ENCODE measurements around the gene DHX30. TPM values are rescaled to one million over a fixed set of nuclear protein-coding genes. Genes with fewer than 3 reads are reported as not detected.
A peak's percentile ranks its signal among the peaks of the same experiment; 100 is the strongest.
"Not testable (repeated sequence)": the region's sequence is repeated elsewhere in the genome, so short reads cannot be mapped to it uniquely, and the experiment has no call there.

DHX30 gene, protein sequence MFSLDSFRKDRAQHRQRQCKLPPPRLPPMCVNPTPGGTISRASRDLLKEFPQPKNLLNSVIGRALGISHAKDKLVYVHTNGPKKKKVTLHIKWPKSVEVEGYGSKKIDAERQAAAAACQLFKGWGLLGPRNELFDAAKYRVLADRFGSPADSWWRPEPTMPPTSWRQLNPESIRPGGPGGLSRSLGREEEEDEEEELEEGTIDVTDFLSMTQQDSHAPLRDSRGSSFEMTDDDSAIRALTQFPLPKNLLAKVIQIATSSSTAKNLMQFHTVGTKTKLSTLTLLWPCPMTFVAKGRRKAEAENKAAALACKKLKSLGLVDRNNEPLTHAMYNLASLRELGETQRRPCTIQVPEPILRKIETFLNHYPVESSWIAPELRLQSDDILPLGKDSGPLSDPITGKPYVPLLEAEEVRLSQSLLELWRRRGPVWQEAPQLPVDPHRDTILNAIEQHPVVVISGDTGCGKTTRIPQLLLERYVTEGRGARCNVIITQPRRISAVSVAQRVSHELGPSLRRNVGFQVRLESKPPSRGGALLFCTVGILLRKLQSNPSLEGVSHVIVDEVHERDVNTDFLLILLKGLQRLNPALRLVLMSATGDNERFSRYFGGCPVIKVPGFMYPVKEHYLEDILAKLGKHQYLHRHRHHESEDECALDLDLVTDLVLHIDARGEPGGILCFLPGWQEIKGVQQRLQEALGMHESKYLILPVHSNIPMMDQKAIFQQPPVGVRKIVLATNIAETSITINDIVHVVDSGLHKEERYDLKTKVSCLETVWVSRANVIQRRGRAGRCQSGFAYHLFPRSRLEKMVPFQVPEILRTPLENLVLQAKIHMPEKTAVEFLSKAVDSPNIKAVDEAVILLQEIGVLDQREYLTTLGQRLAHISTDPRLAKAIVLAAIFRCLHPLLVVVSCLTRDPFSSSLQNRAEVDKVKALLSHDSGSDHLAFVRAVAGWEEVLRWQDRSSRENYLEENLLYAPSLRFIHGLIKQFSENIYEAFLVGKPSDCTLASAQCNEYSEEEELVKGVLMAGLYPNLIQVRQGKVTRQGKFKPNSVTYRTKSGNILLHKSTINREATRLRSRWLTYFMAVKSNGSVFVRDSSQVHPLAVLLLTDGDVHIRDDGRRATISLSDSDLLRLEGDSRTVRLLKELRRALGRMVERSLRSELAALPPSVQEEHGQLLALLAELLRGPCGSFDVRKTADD
- total RNA-seq (43.1 and 47.1 TPM in 2 replicates), polyA plus RNA-seq (27.4 and 38.8 TPM in 2 replicates), polyA minus RNA-seq (ENCODE audit: low replicate concordance) (63.1 and 104 TPM in 2 replicates)
- polyA plus RNA-seq (2012) = 28.3 and 42.5 TPM in 2 replicates

DNA sequence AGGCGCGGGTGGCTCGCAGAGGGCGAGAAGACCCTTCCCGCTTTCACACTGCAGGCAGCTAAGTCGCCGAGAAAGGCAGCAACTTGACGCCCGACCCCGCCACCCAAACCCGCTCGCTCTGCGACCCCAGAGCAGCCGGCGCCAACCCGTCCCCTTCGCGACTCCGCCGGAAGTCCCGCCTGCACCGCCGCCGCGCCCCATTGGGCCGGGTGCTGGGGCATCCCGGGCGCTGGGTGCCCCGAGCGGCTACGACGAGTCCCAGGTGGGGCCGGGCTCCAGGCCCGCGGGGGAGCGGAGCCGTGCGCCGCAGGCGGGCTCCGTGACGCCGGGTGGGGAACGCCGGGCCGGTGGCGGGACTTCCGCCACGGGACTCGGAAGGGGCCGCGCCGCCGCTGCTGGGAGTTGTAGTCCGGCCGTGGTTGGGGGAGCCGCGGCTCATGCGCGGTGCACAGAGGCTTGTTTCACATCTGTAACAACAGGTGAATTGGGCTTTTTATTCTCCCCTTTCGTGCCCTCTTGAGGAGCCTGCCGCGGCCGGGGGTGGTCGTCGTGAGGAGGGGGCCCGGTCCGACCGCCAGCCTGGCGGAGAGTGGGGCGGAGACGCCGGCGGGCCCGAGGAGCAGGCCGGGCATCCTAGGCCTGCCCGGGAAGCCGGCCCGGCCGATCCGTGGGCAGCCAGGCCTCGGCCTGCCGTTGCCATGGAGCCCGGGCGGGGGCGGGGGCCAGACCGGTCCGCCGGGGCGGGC lies at the start of gene DHX30:
Gene DHX30 (plus strand): TSS at position 405 of the 746 bp plus-strand sequence. CDS start 7,546 bp downstream, outside the sequence.
- H3K4me1 ChIP-seq (ENCODE audit: control insufficient read depth, extremely low read depth, insufficient read depth, low read length) = no peaks in the 10 kb centered on the region
- no peaks in the 10 kb centered on the region for H3K27me3 ChIP-seq (ENCODE audit: control insufficient read depth, insufficient read depth, low read length)
- H3K4me2 ChIP-seq (ENCODE audit: extremely low read depth, insufficient read depth, low read length) = peak within 1 kb of the TSS; percentile 91
- H4K20me1 ChIP-seq (ENCODE audit: control insufficient read depth, extremely low read depth, insufficient read depth, low read length) = no peaks in the 10 kb centered on the region
- DNase-seq (ENCODE audit: low read depth in 2 of 2) = peak; percentile 86 to 87
- TF ChIP-seq EZH2 (IDR thresholded peaks at IDR 0.05; ENCODE audit: low read length, missing control alignments) = no peak
- TF ChIP-seq, protein P1, sequence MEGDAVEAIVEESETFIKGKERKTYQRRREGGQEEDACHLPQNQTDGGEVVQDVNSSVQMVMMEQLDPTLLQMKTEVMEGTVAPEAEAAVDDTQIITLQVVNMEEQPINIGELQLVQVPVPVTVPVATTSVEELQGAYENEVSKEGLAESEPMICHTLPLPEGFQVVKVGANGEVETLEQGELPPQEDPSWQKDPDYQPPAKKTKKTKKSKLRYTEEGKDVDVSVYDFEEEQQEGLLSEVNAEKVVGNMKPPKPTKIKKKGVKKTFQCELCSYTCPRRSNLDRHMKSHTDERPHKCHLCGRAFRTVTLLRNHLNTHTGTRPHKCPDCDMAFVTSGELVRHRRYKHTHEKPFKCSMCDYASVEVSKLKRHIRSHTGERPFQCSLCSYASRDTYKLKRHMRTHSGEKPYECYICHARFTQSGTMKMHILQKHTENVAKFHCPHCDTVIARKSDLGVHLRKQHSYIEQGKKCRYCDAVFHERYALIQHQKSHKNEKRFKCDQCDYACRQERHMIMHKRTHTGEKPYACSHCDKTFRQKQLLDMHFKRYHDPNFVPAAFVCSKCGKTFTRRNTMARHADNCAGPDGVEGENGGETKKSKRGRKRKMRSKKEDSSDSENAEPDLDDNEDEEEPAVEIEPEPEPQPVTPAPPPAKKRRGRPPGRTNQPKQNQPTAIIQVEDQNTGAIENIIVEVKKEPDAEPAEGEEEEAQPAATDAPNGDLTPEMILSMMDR (conservative IDR thresholded peaks at IDR 0.05 in 1 of 2, IDR thresholded peaks at IDR 0.05 in 1 of 2; ENCODE audit: low read depth in 1 of 2, low read length in 2 of 2) = no peak
- peaks cover 17% of the 10 kb centered on the region for H3K79me2 ChIP-seq (ENCODE audit: control insufficient read depth, insufficient read depth, low read length)
- peak within 1 kb of the TSS; percentile 59 to 74 (median 72) for H3K4me3 ChIP-seq (replicated peaks in 1 of 4; ENCODE audit: control extremely low read depth in 1 of 4, insufficient read depth in 1 of 4, low read depth in 3 of 4, low read length in 4 of 4)
- peak within 1 kb of the TSS; percentile 72 for H2AFZ ChIP-seq (ENCODE audit: low read length)
- H3K27ac ChIP-seq (ENCODE audit: insufficient read depth, low read length) = peak within 1 kb of the TSS; percentile 71
- peak within 1 kb of the TSS; percentile 63 for H3K9ac ChIP-seq (ENCODE audit: insufficient read depth, low read length)
- H3K36me3 ChIP-seq (ENCODE audit: control insufficient read depth, insufficient read depth, low read length) = peaks cover 3% of the 10 kb centered on the region
- H3K9me3 ChIP-seq (ENCODE audit: control insufficient read depth, insufficient read depth, low read depth, low read length) = no peaks in the 10 kb centered on the region

DNA sequence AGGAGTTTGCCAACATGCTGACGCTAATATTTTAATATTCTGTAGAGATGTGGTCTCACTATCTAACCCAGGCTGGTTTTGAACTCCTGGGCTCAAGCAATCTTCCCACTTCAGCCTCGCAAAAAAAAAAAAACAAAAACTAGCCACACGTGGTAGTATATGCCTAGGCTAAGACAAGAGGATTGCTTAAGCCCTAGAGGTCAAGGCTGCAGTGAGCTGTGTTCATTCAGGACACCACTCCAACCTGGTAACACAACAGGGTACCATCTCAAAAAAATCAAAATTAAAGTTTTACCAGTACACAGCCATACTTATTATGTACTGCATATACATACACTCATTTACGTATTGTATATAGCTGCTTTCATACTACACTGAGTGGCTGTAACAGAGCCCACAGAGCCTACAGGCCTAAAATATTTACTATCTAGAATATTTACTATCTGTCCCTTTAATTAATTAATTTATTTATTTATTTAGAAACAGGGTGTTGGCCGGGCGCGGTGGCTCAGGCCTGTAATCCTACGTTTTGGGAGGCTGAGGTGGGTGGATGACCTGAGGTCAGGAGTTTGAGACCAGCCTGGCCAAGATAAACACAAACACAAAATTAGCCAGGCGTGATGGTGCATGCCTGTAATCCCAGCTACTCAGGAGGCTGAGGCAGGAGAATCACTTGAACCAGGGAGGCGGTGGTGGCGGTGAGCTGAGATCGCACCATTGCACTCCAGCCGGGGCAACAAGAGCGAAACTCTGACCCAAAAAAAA lies 44.5 kb upstream of the DHX30 start:
- no peak overlapping the region for H3K27ac ChIP-seq (ENCODE audit: insufficient read depth, low read length)
- no peaks in the 10 kb centered on the region for H3K27me3 ChIP-seq (ENCODE audit: control insufficient read depth, insufficient read depth, low read length)
- no peak overlapping the region for H3K4me2 ChIP-seq (ENCODE audit: extremely low read depth, insufficient read depth, low read length)
- no peaks in the 10 kb centered on the region for H4K20me1 ChIP-seq (ENCODE audit: control insufficient read depth, extremely low read depth, insufficient read depth, low read length)
- H3K9me3 ChIP-seq (ENCODE audit: control insufficient read depth, insufficient read depth, low read depth, low read length) = no peaks in the 10 kb centered on the region
- H3K9ac ChIP-seq (ENCODE audit: insufficient read depth, low read length) = no peak overlapping the region
- TF ChIP-seq, protein P1 (conservative IDR thresholded peaks at IDR 0.05 in 1 of 2, IDR thresholded peaks at IDR 0.05 in 1 of 2; ENCODE audit: low read depth in 1 of 2, low read length in 2 of 2) = no peak
- no peak for TF ChIP-seq EZH2 (IDR thresholded peaks at IDR 0.05; ENCODE audit: low read length, missing control alignments)
- H3K79me2 ChIP-seq (ENCODE audit: control insufficient read depth, insufficient read depth, low read length) = peaks cover 2% of the 10 kb centered on the region
- H3K4me3 ChIP-seq (replicated peaks in 1 of 4; ENCODE audit: control extremely low read depth in 1 of 4, insufficient read depth in 1 of 4, low read depth in 3 of 4, low read length in 4 of 4) = no peak overlapping the region
- no peak overlapping the region for H2AFZ ChIP-seq (ENCODE audit: low read length)
- H3K36me3 ChIP-seq (ENCODE audit: control insufficient read depth, insufficient read depth, low read length) = no peaks in the 10 kb centered on the region
- H3K4me1 ChIP-seq (ENCODE audit: control insufficient read depth, extremely low read depth, insufficient read depth, low read length) = no peaks in the 10 kb centered on the region
- DNase-seq (ENCODE audit: low read depth in 2 of 2) = no peak

DNA sequence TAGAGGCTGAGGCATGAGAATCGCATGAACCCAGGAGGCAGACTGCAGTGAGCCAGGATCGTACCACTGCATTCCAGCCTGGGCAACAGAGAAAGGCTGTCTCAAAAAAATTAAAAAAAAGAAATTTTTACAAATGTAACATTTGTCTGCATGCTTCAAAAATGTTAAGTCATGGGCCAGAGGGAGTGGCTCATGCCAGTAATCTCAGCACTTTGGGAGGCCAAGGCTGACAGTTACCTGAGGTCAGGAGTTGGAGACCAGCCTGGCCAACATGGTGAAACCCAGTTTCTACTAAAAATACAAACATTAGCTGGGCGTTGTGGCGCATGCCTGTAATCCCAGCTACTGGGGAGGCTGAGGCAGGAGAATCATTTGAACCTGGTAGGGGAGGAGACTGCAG lies 42.7 kb upstream of the DHX30 start:
- H4K20me1 ChIP-seq (ENCODE audit: control insufficient read depth, extremely low read depth, insufficient read depth, low read length); H3K36me3 ChIP-seq (ENCODE audit: control insufficient read depth, insufficient read depth, low read length); H3K27ac ChIP-seq (ENCODE audit: insufficient read depth, low read length); H3K4me2 ChIP-seq (ENCODE audit: extremely low read depth, insufficient read depth, low read length); H3K4me3 ChIP-seq (replicated peaks in 1 of 4; ENCODE audit: control extremely low read depth in 1 of 4, insufficient read depth in 1 of 4, low read depth in 3 of 4, low read length in 4 of 4); H2AFZ ChIP-seq (ENCODE audit: low read length); H3K9me3 ChIP-seq (ENCODE audit: control insufficient read depth, insufficient read depth, low read depth, low read length); H3K9ac ChIP-seq (ENCODE audit: insufficient read depth, low read length); H3K4me1 ChIP-seq (ENCODE audit: control insufficient read depth, extremely low read depth, insufficient read depth, low read length); H3K79me2 ChIP-seq (ENCODE audit: control insufficient read depth, insufficient read depth, low read length); H3K27me3 ChIP-seq (ENCODE audit: control insufficient read depth, insufficient read depth, low read length); DNase-seq (ENCODE audit: low read depth in 2 of 2): not testable (repeated sequence)

All from fibroblast of lung (primary cell).